B cell (primary cell): Measurements from ENCODE around the gene OR2G2. TPM values are rescaled to one million over a fixed set of nuclear protein-coding genes. Genes with fewer than 3 reads are reported as not detected.

Experiments used
- ATAC-seq: fragments of 200-7000 bp; cut with Tn5 transposase; one replicate; pipeline ENCODE4 v1.10.0; 2021; ENCODE audit warnings: low read depth, mild to moderate bottlenecking, moderate number of reproducible peaks, moderate library complexity
- CTCF ChIA-PET: fragments of 350-600 bp; sonication (Branson Sonifier 250); formaldehyde crosslinking; loops from one replicate; lab custom pipeline; 2021; ENCODE audit warnings: antibody characterized with exemption, inconsistent platforms; lab: Charles Lee
- POLR2A ChIA-PET: fragments of 350-600 bp; sonication (Branson Sonifier 250); formaldehyde crosslinking; loops from one replicate; lab custom pipeline; 2021; ENCODE audit warnings: antibody characterized with exemption; lab: Charles Lee
- DNase-seq: peaks from one replicate; pipeline ENCODE4 v3.0.0; 2013
- H2AFZ ChIP-seq: 2 replicates; pipeline ENCODE4 v1.6.1; 2012; ENCODE audit warnings: mild to moderate bottlenecking, low read depth, low read length; ENCODE audit not compliant: insufficient read depth, poor library complexity, severe bottlenecking
- H3K27ac ChIP-seq, 2 donors: 1 replicate in 1 of 2; 2 replicates in 1 of 2; pipeline ENCODE4 v1.5.1; 2012 to 2013; ENCODE audit warnings: low read length in 2 of 2, mild to moderate bottlenecking in 2 of 2, moderate library complexity in 1 of 2
- H3K27me3 ChIP-seq, 4 experiments: fragments of 200-600 bp in 1 of 4; sonication (generic) in 1 of 4; replicated peaks in 1 of 4; 1 replicate in 2 of 4; 2 replicates in 2 of 4; pipeline versions ENCODE4 v1.6.1 to v1.7.0; 2013 to 2016; ENCODE audit warnings: low read length in 3 of 4, mild to moderate bottlenecking in 2 of 4, mixed read lengths in 1 of 4, moderate library complexity in 1 of 4; ENCODE audit not compliant: insufficient read depth in 4 of 4, control insufficient read depth in 3 of 4; ENCODE audit errors: control extremely low read depth in 1 of 4
- H3K36me3 ChIP-seq, 2 experiments: replicated peaks in 1 of 2; 1 replicate in 1 of 2; 2 replicates in 1 of 2; pipeline versions ENCODE4 v1.6.1 to v1.7.1; 2013; ENCODE audit warnings: low read length in 1 of 2; ENCODE audit not compliant: insufficient read depth in 2 of 2, control insufficient read depth in 1 of 2; ENCODE audit errors: control extremely low read depth in 1 of 2, extremely low read depth in 1 of 2
- H3K4me1 ChIP-seq, 2 donors: fragments of 200-600 bp in 1 of 2; sonication (generic) in 1 of 2; 1 replicate in 1 of 2; 2 replicates in 1 of 2; pipeline versions ENCODE4 v1.5.1 to v1.6.1; 2013 to 2017; ENCODE audit warnings: low read length in 2 of 2; ENCODE audit not compliant: control insufficient read depth in 2 of 2, insufficient read depth in 2 of 2
- H3K4me2 ChIP-seq: replicated peaks from 2 replicates; pipeline ENCODE3; 2012; ENCODE audit warnings: mild to moderate bottlenecking, low read depth, low read length; ENCODE audit not compliant: poor library complexity, severe bottlenecking
- H3K4me3 ChIP-seq, 5 experiments: fragments of 200-600 bp in 1 of 5; sonication (generic) in 1 of 5; 1 replicate in 3 of 5; 2 replicates in 2 of 5; pipeline versions ENCODE4 v1.5.1 to v1.7.0; 2011 to 2016; ENCODE audit warnings: low read length in 4 of 5, mild to moderate bottlenecking in 4 of 5, low read depth in 2 of 5, control low read depth in 1 of 5, moderate library complexity in 1 of 5; ENCODE audit not compliant: insufficient read depth in 1 of 5; ENCODE audit errors: control extremely low read depth in 1 of 5, extremely low read depth in 1 of 5
- H3K79me2 ChIP-seq: fragments of 200-600 bp; sonication (generic); one replicate; pipeline ENCODE4 v1.6.0; 2016; ENCODE audit warnings: low read length; ENCODE audit not compliant: control insufficient read depth, insufficient read depth
- H3K9ac ChIP-seq: fragments of 200-600 bp; sonication (generic); 2 replicates; pipeline ENCODE4 v1.6.1; 2017; ENCODE audit warnings: mild to moderate bottlenecking, low read length, moderate library complexity
- H3K9me3 ChIP-seq, 3 donors: one replicate each; pipeline versions ENCODE4 v1.6.1 to v1.7.1; 2013; ENCODE audit warnings: low read length in 2 of 3; ENCODE audit not compliant: control insufficient read depth in 2 of 3, insufficient read depth in 1 of 3; ENCODE audit errors: control extremely low read depth in 1 of 3
- H4K20me1 ChIP-seq: 2 replicates; pipeline ENCODE4 v1.6.0; 2012; ENCODE audit warnings: mild to moderate bottlenecking, low read length; ENCODE audit not compliant: insufficient read depth, control insufficient read depth, poor library complexity, severe bottlenecking
- H3K27ac Mint-ChIP-seq: one replicate; pipeline ENCODE4 v1.8.0; 2021; ENCODE audit warnings: mixed read lengths
- H3K27me3 Mint-ChIP-seq: one replicate; pipeline ENCODE4 v1.8.0; 2021; ENCODE audit warnings: mixed read lengths
- H3K4me1 Mint-ChIP-seq: one replicate; pipeline ENCODE4 v1.8.0; 2021; ENCODE audit warnings: mixed read lengths
- H3K4me3 Mint-ChIP-seq: one replicate; pipeline ENCODE4 v1.8.0; 2021; ENCODE audit warnings: mixed read lengths
- H3K9me3 Mint-ChIP-seq: one replicate; pipeline ENCODE4 v1.8.0; 2022; ENCODE audit warnings: mixed read lengths; ENCODE audit not compliant: insufficient read depth
- CTCF ChIP-seq: fragments of 200-600 bp; IDR thresholded peaks from one replicate; pipeline ENCODE4 v1.8.0; 2022; ENCODE audit warnings: antibody characterized with exemption, mild to moderate bottlenecking
- EZH2 ChIP-seq: IDR thresholded peaks from 2 replicates; pipeline ENCODE4 v1.6.1; 2012; ENCODE audit warnings: borderline replicate concordance, low read depth, mild to moderate bottlenecking, moderate library complexity, low read length; ENCODE audit not compliant: insufficient read depth, poor library complexity, severe bottlenecking
- WGBS: methylation state at CpG from one replicate; pipeline ENCODE4 v1.1.5; 2013; ENCODE audit warnings: missing lambda C conversion rate; ENCODE audit not compliant: insufficient coverage; 5-methylcytosine and 5-hydroxymethylcytosine counted together
- intact Hi-C: fragments of 100-400 bp; cut with micrococcal nuclease; formaldehyde crosslinking; loops from one replicate; pipeline ENCODE4 v1.10.0; 2022
- polyA plus RNA-seq: library from polyadenylated mRNA; depleted of rRNA; stranded (reverse); fragments of >200 nt; gene quantifications from 2 replicates; pipeline ENCODE4 v1.2.3, GENCODE V29; 2012
- small RNA-seq: library from RNA; depleted of rRNA; stranded (forward); fragments of <200 nt; gene quantifications from one replicate; pipeline ENCODE3, GENCODE V24; 2012; ENCODE audit warnings: low replicate concordance, low read depth; ENCODE audit not compliant: insufficient read length
- total RNA-seq, 2 donors: library from RNA; stranded (reverse); fragments of 120-200 nt in 1 of 2; gene quantifications; 1 replicate in 1 of 2; 2 replicates in 1 of 2; pipeline versions ENCODE4 v1.2.3 to v1.2.4, GENCODE V29; 2013 to 2022

The OR2G2 gene
- total and polyA plus RNA-seq, 2 donors (not counting 1 experiment from before 2014, with no cell fraction given): not detected

GRCh38 chr1:247638011-247638410 is 49.9 kb downstream of the OR2G2 start:
- Histone ChIP-seq H3K4me1 (no peaks in the 10 kb centered on the region), H3K9ac (no peak overlapping the region), H3K36me3 (no peaks in the 10 kb centered on the region), H2AFZ (no peak overlapping the region), H3K9me3 (peaks cover 0 to 8% (median 0%) of the 10 kb centered on the region in 3 donors), H3K27me3 (peaks cover 0 to 16% (median 0%) of the 10 kb centered on the region in 4 experiments), H3K27ac (no peak overlapping the region), H3K4me3 (no peak overlapping the region), H4K20me1 (no peaks in the 10 kb centered on the region), H3K79me2 (no peaks in the 10 kb centered on the region), H3K4me2 (no peak overlapping the region)
- Mint-ChIP-seq H3K27me3 (peaks cover 43% of the 10 kb centered on the region), H3K4me3 (no peak overlapping the region), H3K4me1 (peaks cover 2% of the 10 kb centered on the region), H3K9me3 (peaks cover 2% of the 10 kb centered on the region), H3K27ac (no peak overlapping the region)
- intact Hi-C loops: no loop called here
- 70% methylated on average over 2 of the region's 4 CpGs for WGBS
- ATAC-seq: no peak
- POLR2A ChIA-PET: no interaction called here
- no peak for DNase-seq
- CTCF ChIA-PET: no interaction called here
- TF ChIP-seq EZH2 (no peak), CTCF (no peak)

GRCh38 chr1:247638781-247639180 is 50.6 kb downstream of the OR2G2 start:
- Histone ChIP-seq H2AFZ (no peak overlapping the region), H3K27me3 (peaks cover 0 to 16% (median 0%) of the 10 kb centered on the region in 4 experiments), H3K4me2 (no peak overlapping the region), H4K20me1 (no peaks in the 10 kb centered on the region), H3K27ac (no peak overlapping the region), H3K4me3 (no peak overlapping the region), H3K9ac (no peak overlapping the region), H3K36me3 (no peaks in the 10 kb centered on the region), H3K9me3 (peaks cover 0 to 8% (median 0%) of the 10 kb centered on the region in 3 donors), H3K79me2 (no peaks in the 10 kb centered on the region), H3K4me1 (no peaks in the 10 kb centered on the region)
- CTCF ChIA-PET: no interaction called here
- Mint-ChIP-seq H3K9me3 (peaks cover 2% of the 10 kb centered on the region), H3K4me3 (peak overlapping the region; percentile 26), H3K4me1 (peaks cover 2% of the 10 kb centered on the region), H3K27ac (no peak overlapping the region), H3K27me3 (peaks cover 38% of the 10 kb centered on the region)
- 87% methylated on average over 2 of the region's 6 CpGs for whole genome bisulfite sequencing
- DNase-seq (no peak), ATAC-seq (no peak)
- POLR2A ChIA-PET: no interaction called here
- intact Hi-C loops: no loop called here
- TF ChIP-seq CTCF (no peak), EZH2 (no peak)

Small RNA genes lying within 50 kb of the gene (small RNA-seq; reads per million reads assigned to genes)
- not detected for gene RF00026

Other genes with a start within 250 kb of the OR2G2 start
- 1.00 and 1.4 TPM in 2 replicates for gene NLRP3, start 172.2 kb upstream of the OR2G2 start, total RNA-seq
- 1.7 and 2.9 TPM in 2 replicates for gene NLRP3, start 172.2 kb upstream of the OR2G2 start, polyA plus RNA-seq
- not detected in 2 replicates for gene OR2B11, start 130.3 kb upstream of the OR2G2 start, total RNA-seq
- gene OR2B11, start 130.3 kb upstream of the OR2G2 start, polyA plus RNA-seq: not detected in 2 replicates
- not detected in 2 replicates for gene OR2C3, start 51.9 kb upstream of the OR2G2 start, total RNA-seq
- gene OR2C3, start 51.9 kb upstream of the OR2G2 start, polyA plus RNA-seq: not detected in 2 replicates
- not detected in 2 replicates for gene GCSAML, start 39.2 kb upstream of the OR2G2 start, total RNA-seq
- 0.04 TPM in 1 of 2 replicates, not detected in the other for gene GCSAML, start 39.2 kb upstream of the OR2G2 start, polyA plus RNA-seq
- gene OR2G3, start 17.2 kb downstream of the OR2G2 start, total RNA-seq: not detected in 2 replicates
- not detected in 2 replicates for gene OR2G3, start 17.2 kb downstream of the OR2G2 start, polyA plus RNA-seq
- not detected in 2 replicates for gene OR13G1, start 91.4 kb downstream of the OR2G2 start, total RNA-seq
- gene OR13G1, start 91.4 kb downstream of the OR2G2 start, polyA plus RNA-seq: not detected in 2 replicates
- not detected in 2 replicates for gene OR6F1, start 128.3 kb downstream of the OR2G2 start, total RNA-seq
- gene OR6F1, start 128.3 kb downstream of the OR2G2 start, polyA plus RNA-seq: not detected in 2 replicates
- not detected in 2 replicates for gene OR14K1, start 150.3 kb downstream of the OR2G2 start, total RNA-seq
- not detected in 2 replicates for gene OR14K1, start 150.3 kb downstream of the OR2G2 start, polyA plus RNA-seq
- gene OR14A2, start 159.8 kb downstream of the OR2G2 start, total RNA-seq: not detected in 2 replicates
- not detected in 2 replicates for gene OR14A2, start 159.8 kb downstream of the OR2G2 start, polyA plus RNA-seq
- not detected in 2 replicates for gene OR1C1, start 172.2 kb downstream of the OR2G2 start, total RNA-seq
- gene OR1C1, start 172.2 kb downstream of the OR2G2 start, polyA plus RNA-seq: not detected in 2 replicates
- not detected in 2 replicates for gene OR14A16, start 235.8 kb downstream of the OR2G2 start, total RNA-seq
- not detected in 2 replicates for gene OR14A16, start 235.8 kb downstream of the OR2G2 start, polyA plus RNA-seq